Mucosa of rectum (tissue), 2 donors: ENCODE results near the gene HS3ST1.

Experiments used
- H3K27ac ChIP-seq, 2 donors: one replicate each; pipeline ENCODE4 v1.7.0; 2013; ENCODE audit warnings: inconsistent platforms in 2 of 2, low read depth in 2 of 2, low read length in 2 of 2
- H3K27me3 ChIP-seq, 2 donors: one replicate each; pipeline ENCODE4 v1.7.0; 2013; ENCODE audit warnings: low read length in 2 of 2; ENCODE audit not compliant: control insufficient read depth in 2 of 2, insufficient read depth in 2 of 2
- H3K36me3 ChIP-seq, 2 donors: one replicate each; pipeline ENCODE4 v1.7.0; 2013; ENCODE audit warnings: low read length in 2 of 2; ENCODE audit not compliant: control insufficient read depth in 2 of 2, insufficient read depth in 2 of 2
- H3K4me1 ChIP-seq, 2 donors: one replicate each; pipeline ENCODE4 v1.7.0; 2013; ENCODE audit warnings: low read length in 2 of 2, mild to moderate bottlenecking in 1 of 2; ENCODE audit not compliant: control insufficient read depth in 2 of 2, insufficient read depth in 2 of 2
- H3K4me3 ChIP-seq, 2 donors: one replicate each; pipeline ENCODE4 v1.7.0; 2013; ENCODE audit warnings: low read length in 2 of 2
- H3K9ac ChIP-seq, 2 donors: one replicate each; pipeline ENCODE4 v1.7.0; 2013; ENCODE audit warnings: low read length in 2 of 2, low read depth in 1 of 2, mild to moderate bottlenecking in 1 of 2
- H3K9me3 ChIP-seq, 2 donors: one replicate each; pipeline ENCODE4 v1.7.0; 2013; ENCODE audit warnings: low read length in 2 of 2; ENCODE audit not compliant: control insufficient read depth in 2 of 2
- donor health status: healthy.
- donor health status: Normal muscosa, but diverticular disease.

Gene HS3ST1

GRCh38 chr4:11376146-11376545 lies 52.5 kb downstream of the HS3ST1 start:
- Histone ChIP-seq H3K4me1 (no peaks in the 10 kb centered on the region), H3K27ac (no peak overlapping the region), H3K4me3 (no peak overlapping the region), H3K36me3 (no peaks in the 10 kb centered on the region), H3K9me3 (no peaks in the 10 kb centered on the region), H3K9ac (no peak overlapping the region), H3K27me3 (no peaks in the 10 kb centered on the region)

DNA sequence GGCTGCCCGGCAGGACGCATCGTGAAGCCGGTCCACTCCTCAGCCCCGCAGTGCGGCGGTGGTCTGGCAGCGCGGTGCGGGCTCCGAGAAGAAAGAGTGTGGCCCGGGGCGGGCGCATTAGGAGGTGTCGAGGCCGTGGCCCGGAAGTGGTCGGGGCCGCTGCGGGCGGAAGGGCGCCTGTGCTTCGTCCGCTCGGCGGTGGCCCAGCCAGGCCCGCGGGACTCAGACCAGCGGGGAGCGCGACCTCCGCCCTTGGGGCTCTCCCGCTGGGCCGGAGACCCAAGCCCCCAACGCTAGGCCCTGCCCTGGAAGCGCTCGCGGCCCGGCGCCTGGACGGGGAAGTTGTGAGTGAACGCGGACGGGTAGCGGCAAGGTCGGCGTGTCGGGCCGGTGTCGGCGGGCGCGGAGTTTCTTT lies 60.0 kb downstream of the HS3ST1 start:
- Histone ChIP-seq H3K4me1 (no peaks in the 10 kb centered on the region), H3K27ac (no peak overlapping the region), H3K9me3 (no peaks in the 10 kb centered on the region), H3K36me3 (no peaks in the 10 kb centered on the region), H3K27me3 (no peaks in the 10 kb centered on the region), H3K9ac (no peak overlapping the region), H3K4me3 (no peak overlapping the region)

- no peaks in the 10 kb centered on the region for H3K4me1 ChIP-seq
Measured at GRCh38 chr4:11367371-11367770, 61.3 kb downstream of the HS3ST1 start.

DNA sequence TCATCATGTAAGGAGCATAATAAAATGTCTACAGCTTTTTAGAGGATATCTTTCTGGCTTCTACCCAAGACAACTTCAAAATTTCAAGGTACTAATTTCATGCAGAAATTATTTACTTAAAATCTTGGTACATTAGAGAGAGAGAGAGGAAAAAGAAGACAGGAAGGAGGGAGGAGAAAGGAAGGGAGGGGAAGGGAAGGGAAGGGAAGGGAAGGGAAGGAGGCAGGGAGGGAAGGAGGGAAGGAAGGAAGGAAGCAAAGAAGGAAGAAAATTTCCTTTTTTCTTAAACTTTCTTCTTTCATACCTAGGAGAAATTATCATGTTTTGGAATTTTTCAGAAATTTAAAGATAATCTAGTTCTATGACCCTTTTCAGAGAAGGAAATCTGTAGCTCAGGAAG lies 61.8 kb downstream of the HS3ST1 start:
- H3K27ac ChIP-seq = no peak overlapping the region

More at GRCh38 chr4:11367371-11367770, 61.3 kb downstream of the HS3ST1 start:
- H3K9me3 ChIP-seq = no peaks in the 10 kb centered on the region
- H3K9ac ChIP-seq = no peak overlapping the region
- no peak overlapping the region for H3K27ac ChIP-seq
- H3K27me3 ChIP-seq = no peaks in the 10 kb centered on the region
- H3K36me3 ChIP-seq = no peaks in the 10 kb centered on the region
- no peak overlapping the region for H3K4me3 ChIP-seq

GRCh38 chr4:11365039-11365438 lies 63.7 kb downstream of the HS3ST1 start:
- no peaks in the 10 kb centered on the region for H3K36me3 ChIP-seq
- no peaks in the 10 kb centered on the region for H3K4me1 ChIP-seq
- no peak overlapping the region for H3K4me3 ChIP-seq
- H3K9ac ChIP-seq = no peak overlapping the region
- H3K27ac ChIP-seq = no peak overlapping the region
- H3K9me3 ChIP-seq = no peaks in the 10 kb centered on the region
- H3K27me3 ChIP-seq = no peaks in the 10 kb centered on the region

More for the DNA sequence above, 61.8 kb downstream of the HS3ST1 start:
- Histone ChIP-seq H3K36me3 (no peaks in the 10 kb centered on the region), H3K27me3 (no peaks in the 10 kb centered on the region), H3K4me1 (no peaks in the 10 kb centered on the region), H3K9me3 (no peaks in the 10 kb centered on the region), H3K9ac (no peak overlapping the region), H3K4me3 (no peak overlapping the region)

- H3K4me1 ChIP-seq = no peaks in the 10 kb centered on the region
- H3K9ac ChIP-seq = no peak overlapping the region
- no peaks in the 10 kb centered on the region for H3K36me3 ChIP-seq
- H3K27ac ChIP-seq = no peak overlapping the region
- H3K27me3 ChIP-seq = no peaks in the 10 kb centered on the region
- H3K4me3 ChIP-seq = no peak overlapping the region
- no peaks in the 10 kb centered on the region for H3K9me3 ChIP-seq
Measured at GRCh38 chr4:11359591-11359990, 69.1 kb downstream of the HS3ST1 start.

- no peaks in the 10 kb centered on the region for H3K9me3 ChIP-seq
- H3K27ac ChIP-seq = no peak overlapping the region
- no peaks in the 10 kb centered on the region for H3K36me3 ChIP-seq
- no peaks in the 10 kb centered on the region for H3K4me1 ChIP-seq
- H3K27me3 ChIP-seq = no peaks in the 10 kb centered on the region
- no peak overlapping the region for H3K4me3 ChIP-seq
- no peak overlapping the region for H3K9ac ChIP-seq
Measured at GRCh38 chr4:11355226-11355625, 73.5 kb downstream of the HS3ST1 start.

DNA sequence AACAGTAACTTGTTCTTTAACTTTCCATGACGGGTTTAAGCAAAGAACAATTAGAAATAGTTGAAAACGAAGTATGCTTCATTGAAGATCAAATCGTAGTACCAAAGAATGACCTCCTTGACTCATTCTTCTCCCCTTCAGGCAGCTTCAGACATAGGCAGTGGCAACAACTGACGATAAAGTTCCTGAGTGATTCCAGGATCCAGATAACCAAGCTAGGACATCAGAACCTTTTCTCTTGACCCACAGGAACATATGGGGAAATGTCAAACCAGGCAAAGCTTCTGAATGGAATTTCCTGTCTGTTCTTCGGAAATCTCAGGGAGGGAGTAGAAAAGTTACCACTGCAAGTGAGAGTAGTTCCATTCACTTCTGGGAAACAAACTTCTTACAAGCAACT lies 74.2 kb downstream of the HS3ST1 start:
- Histone ChIP-seq H3K27me3 (no peaks in the 10 kb centered on the region), H3K27ac (no peak overlapping the region), H3K4me3 (no peak overlapping the region), H3K9me3 (no peaks in the 10 kb centered on the region), H3K4me1 (no peaks in the 10 kb centered on the region), H3K36me3 (no peaks in the 10 kb centered on the region), H3K9ac (no peak overlapping the region)

- no peak overlapping the region for H3K4me3 ChIP-seq
- no peaks in the 10 kb centered on the region for H3K27me3 ChIP-seq
- H3K36me3 ChIP-seq = no peaks in the 10 kb centered on the region
- H3K9ac ChIP-seq = no peak overlapping the region
- no peak overlapping the region for H3K27ac ChIP-seq
- H3K4me1 ChIP-seq = no peaks in the 10 kb centered on the region
- no peaks in the 10 kb centered on the region for H3K9me3 ChIP-seq
Measured at GRCh38 chr4:11348449-11349088, 80.1 kb downstream of the HS3ST1 start.

DNA sequence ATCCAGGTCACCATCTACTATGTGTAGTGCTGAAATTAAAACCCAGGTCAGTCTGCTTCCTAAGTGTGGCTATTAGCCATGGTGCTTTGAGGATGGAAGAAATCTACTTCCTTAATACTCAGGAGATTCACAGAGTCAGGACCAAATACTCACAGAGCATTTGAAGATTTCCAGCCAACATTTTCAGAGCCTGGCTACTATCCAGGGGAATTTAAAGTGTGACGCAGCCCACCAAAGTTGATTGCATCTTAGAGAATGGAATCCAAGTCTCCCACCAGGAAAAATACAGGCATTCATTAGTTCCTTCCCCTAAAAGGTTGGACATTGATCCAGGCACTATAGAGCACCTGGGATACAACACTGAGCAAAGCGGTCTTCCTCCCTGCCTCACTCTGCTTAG lies 83.8 kb downstream of the HS3ST1 start:
- H3K27ac ChIP-seq = no peak overlapping the region
- H3K9ac ChIP-seq = no peak overlapping the region
- no peaks in the 10 kb centered on the region for H3K27me3 ChIP-seq
- H3K4me1 ChIP-seq = no peaks in the 10 kb centered on the region
- no peaks in the 10 kb centered on the region for H3K9me3 ChIP-seq
- H3K4me3 ChIP-seq = no peak overlapping the region
- no peaks in the 10 kb centered on the region for H3K36me3 ChIP-seq

DNA sequence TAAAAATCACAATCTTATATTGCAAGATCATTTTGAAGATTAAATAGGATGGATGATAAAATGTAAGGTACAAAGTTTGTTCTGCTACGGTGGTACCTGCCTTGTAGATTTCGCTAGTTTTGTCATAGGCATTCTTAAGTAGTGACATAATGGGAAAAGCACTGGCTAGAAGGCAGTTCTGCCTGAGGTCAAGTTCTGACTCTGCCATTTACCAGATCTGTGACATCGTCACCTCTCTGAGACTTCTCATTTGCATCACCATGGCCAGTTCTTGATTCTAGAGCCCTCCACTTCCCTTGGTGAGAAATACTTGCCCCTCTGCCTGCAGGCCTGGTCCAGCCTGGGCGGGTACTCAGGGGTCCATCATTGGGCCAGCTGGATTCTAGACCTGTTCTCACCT lies 85.2 kb downstream of the HS3ST1 start:
- H3K4me1 ChIP-seq = no peaks in the 10 kb centered on the region
- H3K9me3 ChIP-seq = no peaks in the 10 kb centered on the region
- no peaks in the 10 kb centered on the region for H3K27me3 ChIP-seq
- H3K4me3 ChIP-seq = no peak overlapping the region
- H3K36me3 ChIP-seq = no peaks in the 10 kb centered on the region
- H3K9ac ChIP-seq = no peak overlapping the region
- no peak overlapping the region for H3K27ac ChIP-seq
